Keratinocyte (primary cell): Measurements from ENCODE around the gene SIGLEC9.

Source experiments
- EZH2 ChIP-seq: IDR thresholded peaks from one replicate; pipeline ENCODE4 v1.6.1; 2012; ENCODE audit warnings: inconsistent platforms, mild to moderate bottlenecking, low read length, moderate library complexity
- TF ChIP-seq, protein P1 (sequence below), 3 experiments: IDR thresholded peaks in 1 of 3; conservative IDR thresholded peaks in 1 of 3; optimal IDR thresholded peaks in 1 of 3; 2 replicates in 2 of 3; 3 replicates in 1 of 3; pipeline versions ENCODE3 to v1.5.1; 2011; ENCODE audit warnings: low read length in 3 of 3, mild to moderate bottlenecking in 3 of 3, moderate library complexity in 2 of 3, control low read depth in 1 of 3, inconsistent platforms in 1 of 3; ENCODE audit not compliant: insufficient read depth in 2 of 3; ENCODE audit errors: extremely low read depth in 1 of 3

DNA sequence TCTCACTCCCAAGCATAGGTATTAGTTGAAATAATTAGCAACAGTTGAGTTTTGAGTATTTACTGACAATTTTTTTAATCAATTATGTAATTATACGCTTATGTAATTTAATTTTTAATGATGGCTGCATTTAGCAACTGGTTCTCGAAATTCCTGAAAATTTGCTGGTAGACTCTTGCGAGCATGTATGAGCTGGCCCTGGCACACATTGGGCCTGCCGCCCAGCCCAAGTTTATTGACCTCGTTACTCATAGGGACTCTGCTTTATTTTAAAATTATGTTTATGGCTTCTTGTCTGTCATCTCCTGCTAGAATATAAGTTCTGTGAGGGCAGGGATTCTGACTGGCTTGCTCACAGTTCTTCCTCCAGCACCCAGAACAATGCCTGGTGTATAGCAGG lies 48.7 kb upstream of the SIGLEC9 start:
- TF ChIP-seq, protein P1, sequence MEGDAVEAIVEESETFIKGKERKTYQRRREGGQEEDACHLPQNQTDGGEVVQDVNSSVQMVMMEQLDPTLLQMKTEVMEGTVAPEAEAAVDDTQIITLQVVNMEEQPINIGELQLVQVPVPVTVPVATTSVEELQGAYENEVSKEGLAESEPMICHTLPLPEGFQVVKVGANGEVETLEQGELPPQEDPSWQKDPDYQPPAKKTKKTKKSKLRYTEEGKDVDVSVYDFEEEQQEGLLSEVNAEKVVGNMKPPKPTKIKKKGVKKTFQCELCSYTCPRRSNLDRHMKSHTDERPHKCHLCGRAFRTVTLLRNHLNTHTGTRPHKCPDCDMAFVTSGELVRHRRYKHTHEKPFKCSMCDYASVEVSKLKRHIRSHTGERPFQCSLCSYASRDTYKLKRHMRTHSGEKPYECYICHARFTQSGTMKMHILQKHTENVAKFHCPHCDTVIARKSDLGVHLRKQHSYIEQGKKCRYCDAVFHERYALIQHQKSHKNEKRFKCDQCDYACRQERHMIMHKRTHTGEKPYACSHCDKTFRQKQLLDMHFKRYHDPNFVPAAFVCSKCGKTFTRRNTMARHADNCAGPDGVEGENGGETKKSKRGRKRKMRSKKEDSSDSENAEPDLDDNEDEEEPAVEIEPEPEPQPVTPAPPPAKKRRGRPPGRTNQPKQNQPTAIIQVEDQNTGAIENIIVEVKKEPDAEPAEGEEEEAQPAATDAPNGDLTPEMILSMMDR (optimal IDR thresholded peaks at IDR 0.05 in 1 of 3, IDR thresholded peaks at IDR 0.05 in 1 of 3, conservative IDR thresholded peaks at IDR 0.05 in 1 of 3; ENCODE audit: extremely low read depth in 1 of 3, insufficient read depth in 2 of 3, low read length in 3 of 3), result no peak
- TF ChIP-seq EZH2, result no peak
